Neuronal stem cell (in vitro differentiated cells): ENCODE measurements around the gene KCNC2.
A peak's percentile ranks its signal among the peaks of the same experiment; 100 is the strongest.

Source experiments
- DNase-seq: peaks from one replicate; pipeline ENCODE4 v3.0.0-alpha.2; 2013; ENCODE audit warnings: low spot score
- H2AFZ ChIP-seq: one replicate; pipeline ENCODE4 v1.6.1; 2013; ENCODE audit warnings: mild to moderate bottlenecking, low read length, inconsistent platforms
- H2AK5ac ChIP-seq: 2 replicates; pipeline ENCODE4 v1.6.1; 2013; ENCODE audit warnings: low read depth, mild to moderate bottlenecking, inconsistent platforms, low read length, moderate library complexity, mixed read lengths
- H2BK120ac ChIP-seq: 2 replicates; pipeline ENCODE4 v1.6.1; 2013; ENCODE audit warnings: low read depth, mild to moderate bottlenecking, inconsistent platforms, low read length, moderate library complexity, mixed read lengths
- H2BK12ac ChIP-seq: one replicate; pipeline ENCODE4 v1.6.1; 2013; ENCODE audit warnings: low read length, inconsistent platforms
- H2BK15ac ChIP-seq: 2 replicates; pipeline ENCODE4 v1.6.1; 2013; ENCODE audit warnings: mild to moderate bottlenecking, low read length, inconsistent platforms, mixed read lengths
- H2BK5ac ChIP-seq: one replicate; pipeline ENCODE4 v1.6.1; 2013; ENCODE audit warnings: inconsistent platforms, mild to moderate bottlenecking, low read length, moderate library complexity
- H3K14ac ChIP-seq: one replicate; pipeline ENCODE4 v1.6.1; 2013; ENCODE audit warnings: low read length, inconsistent platforms
- H3K18ac ChIP-seq: 2 replicates; pipeline ENCODE4 v1.6.1; 2013; ENCODE audit warnings: low read length, inconsistent platforms
- H3K23ac ChIP-seq: 2 replicates; pipeline ENCODE4 v1.6.1; 2013; ENCODE audit warnings: low read depth, mild to moderate bottlenecking, mixed read lengths, low read length, inconsistent platforms; ENCODE audit not compliant: poor library complexity
- H3K27ac ChIP-seq: replicated peaks from 3 replicates; pipeline ENCODE4 v1.5.1; 2013; ENCODE audit warnings: low read length, inconsistent platforms
- H3K27me3 ChIP-seq, 3 experiments: 2 replicates each; pipeline ENCODE4 v1.6.1; 2013; ENCODE audit warnings: low read length in 3 of 3, mild to moderate bottlenecking in 2 of 3, inconsistent platforms in 1 of 3, low read depth in 1 of 3, mixed read lengths in 1 of 3, moderate library complexity in 1 of 3; ENCODE audit not compliant: control insufficient read depth in 3 of 3, insufficient read depth in 3 of 3
- H3K36me3 ChIP-seq, 2 donors: replicated peaks in 1 of 2; 2 replicates each; pipeline ENCODE4 v1.6.1; 2013; ENCODE audit warnings: low read length in 2 of 2; ENCODE audit not compliant: control insufficient read depth in 2 of 2, insufficient read depth in 2 of 2
- H3K4ac ChIP-seq: 2 replicates; pipeline ENCODE4 v1.6.1; 2013; ENCODE audit warnings: inconsistent platforms, mild to moderate bottlenecking, low read length, moderate library complexity
- H3K4me1 ChIP-seq, 2 donors: 1 replicate in 1 of 2; 2 replicates in 1 of 2; pipeline ENCODE4 v1.6.1; 2013; ENCODE audit warnings: low read length in 2 of 2, low read depth in 1 of 2; ENCODE audit not compliant: control insufficient read depth in 2 of 2, insufficient read depth in 1 of 2
- H3K4me2 ChIP-seq: one replicate; pipeline ENCODE4 v1.6.1; 2013; ENCODE audit warnings: mild to moderate bottlenecking, low read length, inconsistent platforms; ENCODE audit not compliant: insufficient read depth, poor library complexity, severe bottlenecking
- H3K4me3 ChIP-seq, 2 donors: 2 replicates each; pipeline ENCODE4 v1.5.1; 2013; ENCODE audit warnings: low read length in 2 of 2, mild to moderate bottlenecking in 2 of 2, inconsistent platforms in 1 of 2, moderate library complexity in 1 of 2
- H3K79me1 ChIP-seq: one replicate; pipeline ENCODE4 v1.6.1; 2013; ENCODE audit warnings: low read depth, mild to moderate bottlenecking, inconsistent platforms, low read length, moderate library complexity
- H3K9ac ChIP-seq: one replicate; pipeline ENCODE4 v1.6.1; 2013; ENCODE audit warnings: mild to moderate bottlenecking, low read depth, low read length, inconsistent platforms; ENCODE audit not compliant: poor library complexity
- H3K9me3 ChIP-seq, 2 donors: replicated peaks in 1 of 2; 2 replicates each; pipeline versions ENCODE3 to v1.6.1; 2013; ENCODE audit warnings: low read length in 2 of 2, mild to moderate bottlenecking in 2 of 2, inconsistent platforms in 1 of 2, low read depth in 1 of 2, mixed read lengths in 1 of 2, moderate library complexity in 1 of 2; ENCODE audit not compliant: control insufficient read depth in 2 of 2, insufficient read depth in 1 of 2
- H4K8ac ChIP-seq: one replicate; pipeline ENCODE4 v1.6.1; 2013; ENCODE audit warnings: low read depth, mild to moderate bottlenecking, inconsistent platforms, low read length, moderate library complexity
- H4K91ac ChIP-seq: one replicate; pipeline ENCODE4 v1.6.1; 2013; ENCODE audit warnings: low read length, low read depth, mild to moderate bottlenecking, inconsistent platforms; ENCODE audit not compliant: poor library complexity
- WGBS, 2 donors: extraction: QIAGEN DNeasy Blood & Tissue Kit; methylation state at CpG; one replicate each; pipeline ENCODE4 v1.1.7; 2013; ENCODE audit warnings: missing lambda C conversion rate in 2 of 2, mixed read lengths in 1 of 2; ENCODE audit not compliant: insufficient read length in 2 of 2, insufficient replicate concordance in 1 of 2; ENCODE audit errors: extremely low coverage in 2 of 2; 5-methylcytosine and 5-hydroxymethylcytosine counted together

Gene KCNC2

GRCh38 chr12:75047885-75048525 is 161.6 kb downstream of the KCNC2 start:
- no peak overlapping the region for H3K4me3 ChIP-seq
- no peak overlapping the region for H4K8ac ChIP-seq
- no peak overlapping the region for H2AFZ ChIP-seq
- no peak overlapping the region for H3K14ac ChIP-seq
- WGBS, 2 donors = no CpG with 5 or more reads among the region's 10 CpGs
- H2BK120ac ChIP-seq = no peak overlapping the region
- no peaks in the 10 kb centered on the region for H3K4me1 ChIP-seq
- no peak overlapping the region for H3K4me2 ChIP-seq
- H3K36me3 ChIP-seq = no peaks in the 10 kb centered on the region
- peaks cover 0 to 2% of the 10 kb centered on the region in 2 donors for H3K9me3 ChIP-seq
- H2AK5ac ChIP-seq = no peak overlapping the region
- no peak overlapping the region for H3K18ac ChIP-seq
- no peak for DNase-seq
- no peak overlapping the region for H2BK5ac ChIP-seq
- no peak overlapping the region for H3K4ac ChIP-seq
- H3K23ac ChIP-seq = no peak overlapping the region
- H2BK12ac ChIP-seq = no peak overlapping the region
- H2BK15ac ChIP-seq = no peak overlapping the region
- no peaks in the 10 kb centered on the region for H3K27me3 ChIP-seq
- no peak overlapping the region for H4K91ac ChIP-seq
- H3K79me1 ChIP-seq = no peaks in the 10 kb centered on the region
- H3K27ac ChIP-seq = no peak overlapping the region
- no peak overlapping the region for H3K9ac ChIP-seq

- Histone ChIP-seq H3K18ac (no peak overlapping the region), H3K27ac (no peak overlapping the region), H2BK12ac (no peak overlapping the region), H3K14ac (no peak overlapping the region), H3K9ac (no peak overlapping the region), H3K79me1 (no peaks in the 10 kb centered on the region), H4K8ac (no peak overlapping the region), H2AFZ (peak overlapping the region; percentile 69), H3K4me2 (no peak overlapping the region), H3K4ac (no peak overlapping the region), H3K23ac (no peak overlapping the region), H2BK15ac (no peak overlapping the region), H3K4me1 (peaks cover 0 to 5% of the 10 kb centered on the region in 2 donors), H3K36me3 (no peaks in the 10 kb centered on the region), H2BK5ac (no peak overlapping the region), H3K27me3 (no peaks in the 10 kb centered on the region), H4K91ac (no peak overlapping the region), H3K9me3 (no peaks in the 10 kb centered on the region), H3K4me3 (no peak overlapping the region), H2AK5ac (no peak overlapping the region), H2BK120ac (no peak overlapping the region)
- DNase-seq = no peak
- no CpG with 5 or more reads among the region's 2 CpGs for WGBS, 2 donors
These were observed 167.5 kb downstream of the KCNC2 start for GRCh38 chr12:75042125-75042524.

- Histone ChIP-seq H3K14ac (no peak overlapping the region), H3K36me3 (no peaks in the 10 kb centered on the region), H3K9ac (no peak overlapping the region), H2AK5ac (no peak overlapping the region), H4K91ac (no peak overlapping the region), H3K27ac (no peak overlapping the region), H3K4me1 (peaks cover 0 to 5% of the 10 kb centered on the region in 2 donors), H2BK12ac (no peak overlapping the region), H2AFZ (peak overlapping the region; percentile 69), H3K9me3 (no peaks in the 10 kb centered on the region), H3K4me2 (no peak overlapping the region), H3K4me3 (no peak overlapping the region), H3K18ac (no peak overlapping the region), H3K23ac (no peak overlapping the region), H3K79me1 (no peaks in the 10 kb centered on the region), H2BK5ac (no peak overlapping the region), H2BK120ac (no peak overlapping the region), H4K8ac (no peak overlapping the region), H3K4ac (no peak overlapping the region), H2BK15ac (no peak overlapping the region), H3K27me3 (no peaks in the 10 kb centered on the region)
- no peak for DNase-seq
- no CpG with 5 or more reads among the region's 4 CpGs for WGBS, 2 donors
These were observed 168.2 kb downstream of the KCNC2 start for GRCh38 chr12:75041472-75041871.

GRCh38 chr12:75020068-75020557 is 189.5 kb downstream of the KCNC2 start:
- Histone ChIP-seq H2BK15ac (no peak overlapping the region), H3K23ac (no peak overlapping the region), H3K4me1 (no peaks in the 10 kb centered on the region), H2BK5ac (no peak overlapping the region), H3K14ac (no peak overlapping the region), H4K8ac (no peak overlapping the region), H3K4me3 (no peak overlapping the region), H3K9me3 (peaks cover 7 to 15% of the 10 kb centered on the region in 2 donors), H3K4ac (no peak overlapping the region), H3K4me2 (no peak overlapping the region), H3K9ac (no peak overlapping the region), H3K27ac (no peak overlapping the region), H3K27me3 (no peaks in the 10 kb centered on the region), H3K36me3 (no peaks in the 10 kb centered on the region), H4K91ac (no peak overlapping the region), H2AK5ac (no peak overlapping the region), H2BK120ac (no peak overlapping the region), H3K18ac (no peak overlapping the region), H2BK12ac (no peak overlapping the region), H3K79me1 (no peaks in the 10 kb centered on the region), H2AFZ (no peak overlapping the region)
- WGBS, 2 donors = no CpG with 5 or more reads among the region's 9 CpGs
- no peak for DNase-seq
